NCI-H2196 (cell line): ENCODE results near the gene KRT80.

ENCODE experiments used
- DNase-seq: peaks from one replicate; lab custom pipeline; 2025; ENCODE audit not compliant: unreplicated experiment; lab: John Stamatoyannopoulos, UW

KRT80 gene

GRCh38 chr12:52181746-52182145 is 10.1 kb downstream of the KRT80 start:
- peak; percentile 15 for DNase-seq

- no peak for DNase-seq
These were observed 10.7 kb downstream of the KRT80 start for GRCh38 chr12:52180971-52181628.

GRCh38 chr12:52179396-52179973 is 12.3 kb downstream of the KRT80 start:
- DNase-seq = no peak

- DNase-seq = no peak
These were observed 12.8 kb downstream of the KRT80 start for GRCh38 chr12:52178984-52179383.

- DNase-seq = no peak
These were observed 13.4 kb downstream of the KRT80 start for GRCh38 chr12:52178443-52178842.

- DNase-seq = peak; percentile 70
These were observed 16.2 kb downstream of the KRT80 start for GRCh38 chr12:52175371-52176350.

- no peak for DNase-seq
These were observed 18.3 kb downstream of the KRT80 start for GRCh38 chr12:52173526-52173925.

- DNase-seq = no peak
These were observed 18.9 kb downstream of the KRT80 start for GRCh38 chr12:52172956-52173355.

GRCh38 chr12:52171950-52172512 is 19.8 kb downstream of the KRT80 start:
- peak; percentile 67 for DNase-seq

GRCh38 chr12:52170827-52171226 is 21.0 kb downstream of the KRT80 start:
- no peak for DNase-seq

GRCh38 chr12:52169886-52170285 is 21.9 kb downstream of the KRT80 start:
- no peak for DNase-seq

- DNase-seq = peak; percentile 26
These were observed 23.6 kb downstream of the KRT80 start for GRCh38 chr12:52168019-52168717.

- DNase-seq = no peak
These were observed 24.3 kb downstream of the KRT80 start for GRCh38 chr12:52167526-52167925.

GRCh38 chr12:52166672-52167071 is 25.1 kb downstream of the KRT80 start:
- DNase-seq = no peak

GRCh38 chr12:52165096-52165855 is 26.5 kb downstream of the KRT80 start:
- DNase-seq = no peak

GRCh38 chr12:52164624-52165023 is 27.2 kb downstream of the KRT80 start:
- DNase-seq = no peak

GRCh38 chr12:52162981-52163380 is 28.8 kb downstream of the KRT80 start:
- no peak for DNase-seq

- DNase-seq = no peak
These were observed 31.6 kb downstream of the KRT80 start for GRCh38 chr12:52160200-52160599.

- no peak for DNase-seq
These were observed 34.2 kb downstream of the KRT80 start for GRCh38 chr12:52157566-52158150.
